A549 treated with Hydrocortisone at 1 μM for 4 hours (cell line): ENCODE results near the gene TFAM. TPM values are rescaled to one million over a fixed set of nuclear protein-coding genes. Genes with fewer than 3 reads are reported as not detected.

Source experiments
- total RNA-seq: library from RNA; stranded (reverse); fragments of 200-300 nt; extraction: Qiagen RNA extraction; gene quantifications from 5 replicates; pipeline ENCODE4 v1.2.3, GENCODE V29; 2022

TFAM gene
- total RNA-seq = 66.2 to 88.5 TPM (median 69.6 TPM) in 5 replicates

DNA sequence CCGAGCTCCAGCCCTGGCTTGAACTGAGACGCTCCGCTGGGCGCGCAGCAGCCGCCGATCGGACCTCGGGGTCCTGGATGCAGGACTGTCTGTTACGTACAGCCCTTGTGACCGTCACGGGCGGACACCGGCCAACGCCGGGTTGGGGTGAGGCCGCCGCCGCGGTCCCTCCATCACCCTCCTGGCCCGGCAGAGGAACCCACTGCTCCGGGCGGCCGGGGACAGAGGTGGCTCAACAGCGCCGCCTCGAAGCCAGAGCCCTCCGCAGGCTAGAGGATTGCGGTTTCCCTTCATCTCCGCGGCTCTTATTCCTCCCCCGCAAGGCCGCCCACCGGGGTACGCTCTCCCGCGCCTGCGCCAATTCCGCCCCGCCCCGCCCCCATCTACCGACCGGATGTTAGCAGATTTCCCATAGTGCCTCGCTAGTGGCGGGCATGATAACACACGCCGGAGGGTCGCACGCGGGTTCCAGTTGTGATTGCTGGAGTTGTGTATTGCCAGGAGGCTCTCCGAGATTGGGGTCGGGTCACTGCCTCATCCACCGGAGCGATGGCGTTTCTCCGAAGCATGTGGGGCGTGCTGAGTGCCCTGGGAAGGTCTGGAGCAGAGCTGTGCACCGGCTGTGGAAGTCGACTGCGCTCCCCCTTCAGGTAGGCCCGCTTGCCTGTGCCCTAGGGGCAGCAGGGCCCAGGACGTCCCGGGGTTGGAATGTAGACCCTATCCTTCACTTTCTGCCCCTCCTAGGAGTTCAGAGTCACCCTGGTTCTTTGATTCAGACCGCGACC is at the start of gene TFAM:
Gene TFAM, plus strand, starts transcription at position 412 of the 785 bp plus-strand sequence. Its CDS starts 138 bp downstream, at position 550.

Other genes with a start within 250 kb of the TFAM start
- gene IPMK, start 117.5 kb upstream of the TFAM start, total RNA-seq = 2.0 to 4.5 TPM (median 3.0 TPM) in 5 replicates
- gene CISD1, start 116.2 kb upstream of the TFAM start, total RNA-seq = 37.9 to 57.3 TPM (median 53.2 TPM) in 5 replicates
- gene UBE2D1, start 50.4 kb upstream of the TFAM start, total RNA-seq = 15.2 to 20.4 TPM (median 16.4 TPM) in 5 replicates
- gene BICC1, start 127.5 kb downstream of the TFAM start, total RNA-seq = 14.6 to 25.3 TPM (median 17.1 TPM) in 5 replicates